Neuron (in vitro differentiated cells): ENCODE results near the gene SLCO3A1.

Source experiments
- H2AFZ ChIP-seq: one replicate; pipeline ENCODE4 v1.6.1; 2013; ENCODE audit warnings: low read depth, mild to moderate bottlenecking, inconsistent platforms, low read length, moderate library complexity
- H3K27me3 ChIP-seq: one replicate; pipeline ENCODE4 v1.6.1; 2013; ENCODE audit warnings: low read length; ENCODE audit not compliant: insufficient read depth
- H3K36me3 ChIP-seq: one replicate; pipeline ENCODE4 v1.6.1; 2013; ENCODE audit warnings: low read length; ENCODE audit not compliant: insufficient read depth
- H3K4me1 ChIP-seq: one replicate; pipeline ENCODE4 v1.6.1; 2013; ENCODE audit warnings: low read length; ENCODE audit not compliant: insufficient read depth
- H3K4me3 ChIP-seq: 2 replicates; pipeline ENCODE4 v1.5.1; 2013; ENCODE audit warnings: mild to moderate bottlenecking, low read length, moderate library complexity
- H3K9me3 ChIP-seq: one replicate; pipeline ENCODE4 v1.6.1; 2013; ENCODE audit warnings: low read length

The SLCO3A1 gene

GRCh38 chr15:91849749-91850161 lies 3.8 kb upstream of the SLCO3A1 start:
- H3K36me3 ChIP-seq, result no peaks in the 10 kb centered on the region
- H3K4me3 ChIP-seq, result no peak overlapping the region
- no peak overlapping the region for H2AFZ ChIP-seq
- no peaks in the 10 kb centered on the region for H3K4me1 ChIP-seq
- H3K9me3 ChIP-seq, result no peaks in the 10 kb centered on the region
- H3K27me3 ChIP-seq, result peaks cover 24% of the 10 kb centered on the region

- peak overlapping the region; percentile 79 for H2AFZ ChIP-seq
- H3K9me3 ChIP-seq, result no peaks in the 10 kb centered on the region
- peaks cover 50% of the 10 kb centered on the region for H3K27me3 ChIP-seq
- H3K36me3 ChIP-seq, result no peaks in the 10 kb centered on the region
- H3K4me1 ChIP-seq, result no peaks in the 10 kb centered on the region
- H3K4me3 ChIP-seq, result peak overlapping the region; percentile 48
Measured at GRCh38 chr15:91852741-91853510, 582 bp upstream of the SLCO3A1 start.

GRCh38 chr15:91853948-91854638 lies 585 bp downstream of the SLCO3A1 start:
- Histone ChIP-seq H3K36me3 (no peaks in the 10 kb centered on the region), H3K27me3 (peaks cover 50% of the 10 kb centered on the region), H3K4me3 (peak overlapping the region; percentile 48), H3K9me3 (no peaks in the 10 kb centered on the region), H2AFZ (peak overlapping the region; percentile 79), H3K4me1 (no peaks in the 10 kb centered on the region)

- Histone ChIP-seq H3K4me1 (no peaks in the 10 kb centered on the region), H3K4me3 (no peak overlapping the region), H3K9me3 (no peaks in the 10 kb centered on the region), H2AFZ (no peak overlapping the region), H3K27me3 (peaks cover 50% of the 10 kb centered on the region), H3K36me3 (no peaks in the 10 kb centered on the region)
Measured at GRCh38 chr15:91854639-91854990, 1.1 kb downstream of the SLCO3A1 start.

GRCh38 chr15:91855241-91855640 lies 1.7 kb downstream of the SLCO3A1 start:
- no peaks in the 10 kb centered on the region for H3K4me1 ChIP-seq
- H3K36me3 ChIP-seq, result no peaks in the 10 kb centered on the region
- no peaks in the 10 kb centered on the region for H3K9me3 ChIP-seq
- H3K27me3 ChIP-seq, result peaks cover 50% of the 10 kb centered on the region
- no peak overlapping the region for H2AFZ ChIP-seq
- no peak overlapping the region for H3K4me3 ChIP-seq

- peaks cover 50% of the 10 kb centered on the region for H3K27me3 ChIP-seq
- H3K4me3 ChIP-seq, result no peak overlapping the region
- H3K36me3 ChIP-seq, result no peaks in the 10 kb centered on the region
- no peak overlapping the region for H2AFZ ChIP-seq
- H3K9me3 ChIP-seq, result no peaks in the 10 kb centered on the region
- no peaks in the 10 kb centered on the region for H3K4me1 ChIP-seq
Measured at GRCh38 chr15:91855684-91856489, 2.4 kb downstream of the SLCO3A1 start.

GRCh38 chr15:91857224-91857585 lies 3.7 kb downstream of the SLCO3A1 start:
- Histone ChIP-seq H3K4me3 (no peak overlapping the region), H2AFZ (no peak overlapping the region), H3K9me3 (no peaks in the 10 kb centered on the region), H3K27me3 (peaks cover 43% of the 10 kb centered on the region), H3K4me1 (no peaks in the 10 kb centered on the region), H3K36me3 (no peaks in the 10 kb centered on the region)

- Histone ChIP-seq H3K9me3 (no peaks in the 10 kb centered on the region), H3K4me1 (no peaks in the 10 kb centered on the region), H3K36me3 (no peaks in the 10 kb centered on the region), H2AFZ (no peak overlapping the region), H3K4me3 (no peak overlapping the region), H3K27me3 (peaks cover 38% of the 10 kb centered on the region)
Measured at GRCh38 chr15:91857772-91858171, 4.3 kb downstream of the SLCO3A1 start.

- no peaks in the 10 kb centered on the region for H3K36me3 ChIP-seq
- no peak overlapping the region for H2AFZ ChIP-seq
- no peaks in the 10 kb centered on the region for H3K4me1 ChIP-seq
- H3K9me3 ChIP-seq, result no peaks in the 10 kb centered on the region
- peaks cover 19% of the 10 kb centered on the region for H3K27me3 ChIP-seq
- H3K4me3 ChIP-seq, result no peak overlapping the region
Measured at GRCh38 chr15:91860498-91860897, 7.0 kb downstream of the SLCO3A1 start.

GRCh38 chr15:91861223-91861622 lies 7.7 kb downstream of the SLCO3A1 start:
- Histone ChIP-seq H3K27me3 (peaks cover 11% of the 10 kb centered on the region), H3K4me3 (no peak overlapping the region), H3K36me3 (no peaks in the 10 kb centered on the region), H2AFZ (no peak overlapping the region), H3K4me1 (no peaks in the 10 kb centered on the region), H3K9me3 (no peaks in the 10 kb centered on the region)

GRCh38 chr15:91862891-91863504 lies 9.5 kb downstream of the SLCO3A1 start:
- Histone ChIP-seq H3K9me3 (no peaks in the 10 kb centered on the region), H2AFZ (no peak overlapping the region), H3K27me3 (no peaks in the 10 kb centered on the region), H3K36me3 (no peaks in the 10 kb centered on the region), H3K4me1 (no peaks in the 10 kb centered on the region), H3K4me3 (no peak overlapping the region)

- Histone ChIP-seq H3K36me3 (no peaks in the 10 kb centered on the region), H3K4me1 (no peaks in the 10 kb centered on the region), H3K27me3 (no peaks in the 10 kb centered on the region), H3K9me3 (no peaks in the 10 kb centered on the region), H2AFZ (no peak overlapping the region), H3K4me3 (no peak overlapping the region)
Measured at GRCh38 chr15:91863621-91864255, 10.2 kb downstream of the SLCO3A1 start.
